C1 segment of cervical spinal cord (tissue), 14 donors: ENCODE results near the gene CDK5RAP1.

Experiments
- DNase-seq, 14 donors: peaks; one replicate each; lab custom pipeline; 2025; lab: John Stamatoyannopoulos, UW

Gene CDK5RAP1

DNA sequence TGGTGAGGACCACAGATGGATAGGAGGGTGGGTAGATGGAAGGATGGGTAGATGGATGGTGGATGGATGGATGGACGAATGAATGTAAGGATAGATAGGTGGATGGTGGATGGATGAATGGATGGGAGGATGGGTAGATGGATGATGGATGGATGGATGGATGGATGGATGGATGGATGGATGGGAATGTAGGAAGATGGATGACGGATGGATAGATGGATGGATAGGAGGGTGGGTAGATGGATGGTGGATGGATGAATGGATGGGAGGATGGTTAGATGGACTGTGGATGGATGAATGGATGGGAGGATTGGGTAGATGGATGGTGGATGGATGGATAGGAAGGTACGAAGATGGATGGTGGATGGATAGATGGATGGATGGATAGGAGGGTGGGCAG lies 67.2 kb downstream of the CDK5RAP1 start:
- DNase-seq = no peak

DNA sequence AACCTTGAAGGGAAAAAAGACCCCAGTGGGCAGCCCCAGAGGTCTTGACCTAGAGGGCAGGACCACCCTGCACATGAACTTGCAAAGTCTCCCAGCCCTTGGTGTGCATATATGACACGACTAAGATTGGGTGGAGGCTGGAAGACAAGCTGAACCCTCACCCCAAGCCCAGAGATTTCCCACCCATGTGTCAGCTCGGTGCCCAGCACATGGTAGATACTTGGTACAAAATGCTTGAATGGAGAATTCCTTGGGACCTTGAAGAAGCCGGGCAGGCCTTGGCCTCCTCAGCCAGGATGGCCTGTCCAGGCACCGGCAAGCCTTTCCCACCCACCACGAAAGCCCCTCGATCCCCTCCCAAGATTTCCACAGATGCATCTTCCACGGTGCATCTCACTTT lies 67.7 kb downstream of the CDK5RAP1 start:
- DNase-seq = no peak

DNA sequence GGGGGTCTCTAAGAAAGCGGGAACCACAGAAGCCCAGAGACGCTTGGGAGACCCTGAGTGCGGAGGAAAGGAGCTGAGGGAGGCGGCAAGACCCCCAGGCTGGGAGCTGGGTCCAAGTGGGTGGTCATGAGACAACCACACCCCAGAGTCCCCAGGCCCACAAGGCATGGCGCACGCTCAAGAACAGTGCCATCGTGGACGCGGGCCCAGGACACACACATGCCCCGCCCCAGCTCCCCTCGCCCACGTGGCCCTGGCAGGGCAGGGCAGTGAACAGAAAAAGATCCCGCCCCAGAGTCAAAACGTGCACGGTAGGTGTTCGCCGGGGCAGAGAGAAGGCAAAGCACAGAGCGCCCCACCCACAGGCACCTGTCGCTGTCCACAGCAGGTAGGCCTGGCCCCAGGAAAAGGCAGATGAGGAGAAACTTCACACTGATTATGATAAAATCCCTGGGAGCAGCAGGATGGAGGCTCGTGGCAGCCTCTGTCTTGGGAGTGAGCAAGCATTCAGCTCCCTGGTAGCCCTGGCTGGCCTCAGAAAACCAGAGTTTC lies 68.3 kb downstream of the CDK5RAP1 start:
- DNase-seq = no peak

DNA sequence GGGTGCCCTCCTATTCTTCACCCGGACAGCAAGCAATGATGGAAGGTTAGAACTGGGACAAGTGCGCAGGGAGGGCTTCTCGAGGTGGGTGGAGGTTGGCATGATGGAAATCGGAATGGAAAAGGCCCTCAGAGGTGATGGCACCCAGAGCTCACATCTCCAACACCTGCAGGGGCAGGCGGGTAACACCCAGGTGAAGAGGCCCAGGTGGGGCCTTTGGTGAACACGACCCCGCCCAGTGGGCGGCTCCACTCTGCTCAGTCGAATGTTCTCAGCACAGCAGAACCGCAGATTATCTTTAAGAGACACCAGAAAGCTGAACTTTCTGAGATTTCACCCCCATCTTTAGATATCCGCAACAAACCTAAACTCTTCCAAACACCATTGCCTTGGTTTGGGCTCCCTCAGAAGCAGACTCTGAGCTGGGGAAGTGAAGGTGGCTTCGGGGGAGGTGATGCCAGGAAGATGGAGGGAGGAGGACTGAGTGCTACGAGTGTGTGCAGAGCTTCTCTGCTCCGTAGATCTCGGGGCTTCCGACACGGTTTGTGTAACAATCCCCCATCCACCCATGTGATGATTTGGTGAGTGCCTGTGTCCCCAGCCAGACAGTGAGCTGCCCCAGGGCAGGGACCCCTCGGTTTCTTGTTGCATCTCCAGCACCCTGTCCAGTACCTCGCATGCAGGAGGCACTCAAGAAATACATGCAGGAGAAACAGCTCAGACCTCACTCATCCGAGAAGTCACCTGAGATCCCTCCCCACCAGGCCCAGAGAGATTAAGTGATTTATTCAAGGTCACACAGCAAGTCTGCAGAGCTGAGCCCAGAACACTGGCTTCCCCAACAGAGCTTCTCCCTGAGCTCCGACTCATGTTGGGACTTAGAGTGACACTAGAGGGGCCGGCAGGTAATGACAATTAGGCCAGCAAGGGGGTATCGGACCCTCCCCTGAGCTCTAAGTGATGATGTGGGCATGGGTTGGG lies 72.9 kb downstream of the CDK5RAP1 start:
- no peak for DNase-seq

DNA sequence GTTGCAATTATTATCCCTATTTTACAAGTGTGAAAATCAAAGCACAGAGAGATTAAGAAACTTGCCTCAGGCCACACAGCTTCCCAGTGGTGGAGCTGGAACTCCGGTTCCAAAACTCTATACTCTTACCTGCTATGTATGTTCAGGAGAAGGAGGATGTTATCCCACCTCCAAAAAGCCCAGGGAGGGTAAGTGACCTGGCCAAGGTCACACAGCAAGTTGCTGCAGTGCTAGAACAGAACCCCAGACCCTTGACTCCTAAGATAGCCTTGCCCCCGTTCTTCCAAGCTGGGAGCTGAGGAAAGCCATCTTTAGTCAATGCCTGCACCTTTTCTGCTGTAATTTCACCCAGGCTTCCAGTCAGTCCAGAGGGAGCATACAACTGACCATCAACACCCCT lies 76.0 kb downstream of the CDK5RAP1 start:
- DNase-seq = no peak

DNA sequence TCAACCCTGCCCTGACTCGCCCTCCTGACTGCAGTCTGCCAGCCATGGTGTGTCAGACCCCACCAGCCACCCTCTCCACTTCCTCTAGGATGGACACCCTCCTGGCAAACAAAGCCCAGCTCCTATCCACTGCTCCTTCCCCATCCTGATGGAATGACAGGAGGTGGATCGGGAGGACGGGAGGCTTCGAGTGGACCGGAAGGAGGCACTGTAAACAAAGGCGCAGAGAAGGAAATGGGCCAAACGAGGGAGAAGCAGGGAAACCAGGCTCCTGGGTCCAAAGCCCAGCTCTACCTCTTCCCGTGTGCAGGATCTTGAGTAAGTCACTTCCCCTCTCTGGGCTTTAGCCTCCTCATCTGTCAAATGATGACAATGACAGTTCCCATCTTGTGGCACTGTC lies 78.1 kb downstream of the CDK5RAP1 start:
- DNase-seq = no peak

DNA sequence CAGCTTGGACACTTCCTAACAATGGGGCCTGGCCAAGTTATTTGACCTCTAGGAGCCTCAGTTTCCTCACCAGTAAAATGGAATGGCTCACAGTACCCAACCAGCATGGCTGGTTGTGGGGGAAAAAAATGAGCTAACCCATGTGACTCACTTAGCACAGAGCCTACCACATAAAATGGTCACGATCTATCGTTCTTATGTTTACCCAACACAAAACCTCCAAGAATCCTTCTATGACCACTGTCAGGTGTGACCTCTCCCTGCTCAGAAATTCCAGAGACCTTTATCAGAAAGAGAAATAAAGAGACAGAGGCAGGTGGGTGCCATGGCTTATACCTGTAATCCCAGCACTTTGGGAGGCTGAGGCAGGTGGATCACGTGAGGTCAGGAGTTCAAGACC lies 78.9 kb downstream of the CDK5RAP1 start:
- DNase-seq = no peak

DNA sequence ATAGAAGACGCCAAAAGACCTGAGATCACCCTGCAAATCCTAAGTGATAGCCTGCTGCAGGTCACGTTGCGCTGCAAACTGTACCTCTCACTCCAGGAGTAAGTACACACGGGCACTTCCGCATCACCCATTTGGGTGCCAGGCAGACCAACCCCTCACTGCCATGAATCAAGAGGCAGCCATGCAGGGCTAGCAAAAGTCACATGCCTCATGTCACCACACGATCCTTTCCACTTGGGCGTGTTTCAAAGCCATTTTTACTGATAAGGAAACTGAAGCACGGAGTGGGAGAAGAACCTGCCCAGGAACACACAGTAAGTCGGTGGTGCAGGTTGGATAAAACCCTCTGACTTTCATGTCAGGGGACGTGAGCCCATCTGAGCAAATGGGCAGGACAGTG lies 81.3 kb downstream of the CDK5RAP1 start:
- no peak for DNase-seq

DNA sequence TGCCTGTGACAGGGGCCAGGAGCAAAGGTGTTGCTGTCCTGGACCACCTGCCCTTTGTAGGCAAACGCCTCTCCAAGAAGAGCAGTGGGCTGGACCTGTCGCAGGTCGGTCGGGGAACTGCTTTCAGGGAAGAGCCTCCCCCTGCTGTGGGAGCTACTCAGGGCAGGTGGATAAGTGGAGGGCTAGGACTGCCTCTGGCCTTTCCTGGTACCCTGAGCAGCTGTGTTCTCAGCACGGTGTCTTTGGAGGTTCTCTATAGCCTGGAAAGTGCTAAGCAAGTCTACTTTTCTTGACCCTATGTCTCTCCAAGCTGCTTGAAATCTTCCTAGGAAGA lies 83.3 kb downstream of the CDK5RAP1 start:
- no peak for DNase-seq

DNA sequence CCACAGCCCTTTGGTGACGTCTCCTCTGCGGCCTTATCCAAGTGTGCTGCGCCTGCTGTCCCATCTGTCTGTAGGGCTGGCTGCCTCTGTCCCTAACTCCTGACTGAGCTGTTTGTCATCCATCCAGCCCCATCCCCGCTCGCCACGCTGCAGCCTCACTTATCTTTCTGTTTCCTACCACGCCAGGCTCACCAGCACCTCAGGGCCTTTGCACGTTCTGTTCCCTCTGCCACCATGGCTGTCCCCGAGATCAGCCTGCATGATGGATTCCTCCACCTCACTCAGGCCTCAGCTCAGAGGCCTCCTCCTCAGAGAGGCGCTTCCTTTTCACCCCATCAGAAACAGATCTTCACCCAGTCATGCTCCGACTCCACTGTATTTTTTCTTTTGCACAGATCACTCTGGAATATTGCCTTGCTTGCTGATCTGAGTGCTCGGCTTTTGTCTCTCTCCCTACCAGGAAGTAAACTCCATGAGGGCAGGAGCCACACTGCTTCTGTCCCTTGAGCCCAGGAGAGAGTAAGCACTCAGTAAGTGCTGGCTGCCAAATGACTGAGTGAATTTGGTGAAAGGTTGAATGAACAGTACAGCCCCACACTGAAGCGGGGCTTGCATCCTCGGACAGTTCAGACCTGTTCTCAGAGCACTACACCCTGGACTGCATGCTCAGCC lies 83.8 kb downstream of the CDK5RAP1 start:
- no peak for DNase-seq

DNA sequence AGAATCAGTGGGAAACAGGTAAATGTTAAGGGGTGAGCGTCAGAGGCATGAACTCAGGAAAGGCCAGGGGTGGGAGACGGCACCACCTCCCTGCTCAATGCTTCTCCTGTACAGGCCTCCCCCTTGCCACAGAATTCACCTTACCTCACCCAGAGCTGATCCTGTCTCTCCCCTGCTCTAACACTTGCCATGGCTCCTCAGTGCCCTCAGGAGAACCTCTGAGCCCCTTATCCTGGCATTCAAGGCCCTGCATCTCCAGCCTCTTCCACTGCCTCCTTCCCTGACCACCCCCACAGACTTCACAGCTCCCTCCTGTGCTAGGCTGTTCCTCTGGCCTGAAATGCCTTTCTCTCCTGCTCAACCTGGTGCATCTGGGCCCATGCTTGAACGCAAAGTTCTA lies 84.4 kb downstream of the CDK5RAP1 start:
- no peak for DNase-seq

DNA sequence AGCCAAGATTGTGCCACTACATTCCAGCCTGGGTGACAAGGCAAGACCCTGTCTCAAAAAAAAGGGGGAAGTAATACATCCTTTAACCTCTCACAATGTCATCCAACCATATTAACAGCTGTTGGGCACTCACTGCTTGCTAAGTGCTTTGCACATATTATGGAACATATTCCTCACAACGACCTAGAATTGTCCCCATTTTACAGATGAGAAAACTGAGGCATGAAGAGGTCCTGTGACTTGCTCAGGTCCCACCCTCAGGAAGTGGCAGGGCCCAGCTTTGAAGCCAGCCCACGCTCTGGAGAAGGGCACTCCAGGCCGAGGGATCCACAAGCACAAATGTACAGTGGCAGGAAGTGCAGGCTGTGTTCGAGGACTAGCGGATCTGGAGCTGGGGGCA lies 85.0 kb downstream of the CDK5RAP1 start:
- DNase-seq = no peak

DNA sequence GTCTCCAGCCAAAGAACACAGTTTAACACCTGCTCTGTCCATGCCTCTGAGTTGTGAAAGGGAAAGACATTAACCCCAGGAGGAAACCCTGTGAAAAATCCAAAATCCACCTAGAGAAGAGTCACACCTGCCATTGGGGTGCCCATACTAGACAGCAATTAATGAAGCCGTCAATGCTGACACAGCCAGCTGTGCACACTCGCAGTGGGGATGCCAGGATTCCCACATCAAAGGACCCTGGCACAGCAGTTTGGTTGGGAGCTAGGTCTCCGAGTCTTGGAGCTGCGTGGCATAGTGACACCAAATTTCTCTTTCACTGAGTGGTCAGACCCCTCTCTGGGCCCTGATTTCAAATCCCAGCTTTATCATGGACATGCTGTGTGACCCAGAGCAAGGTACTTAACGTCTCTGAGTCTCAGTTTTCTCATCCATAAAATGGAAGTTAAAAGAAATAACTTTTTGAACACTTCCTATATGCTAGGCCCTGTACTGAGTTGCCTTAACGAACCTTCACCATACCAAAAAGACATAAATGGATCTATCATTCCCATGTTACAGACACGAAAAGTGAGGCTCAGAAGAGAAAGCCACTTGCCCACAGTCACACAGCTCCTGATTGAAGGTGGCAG lies 87.5 kb downstream of the CDK5RAP1 start:
- no peak for DNase-seq

DNA sequence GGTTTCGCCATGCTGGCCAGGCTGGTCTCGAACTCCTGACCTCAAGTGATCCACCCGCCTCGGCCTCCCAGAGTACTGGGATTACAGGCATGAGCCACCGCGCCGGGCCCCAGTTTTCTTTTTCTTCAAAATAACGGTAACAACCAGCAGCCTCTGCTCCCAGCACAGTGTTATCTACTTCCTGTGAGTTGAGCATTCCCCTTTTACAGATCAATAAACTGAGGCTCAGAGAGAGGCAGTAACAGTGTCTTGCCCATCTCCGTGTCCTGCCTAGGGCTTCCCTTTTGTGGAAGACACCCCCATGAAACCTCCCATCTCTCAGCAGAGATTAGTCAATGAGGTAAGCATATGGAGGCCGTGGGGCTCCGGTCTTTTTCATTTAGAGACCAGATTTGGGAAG lies 88.7 kb downstream of the CDK5RAP1 start:
- DNase-seq = no peak

DNA sequence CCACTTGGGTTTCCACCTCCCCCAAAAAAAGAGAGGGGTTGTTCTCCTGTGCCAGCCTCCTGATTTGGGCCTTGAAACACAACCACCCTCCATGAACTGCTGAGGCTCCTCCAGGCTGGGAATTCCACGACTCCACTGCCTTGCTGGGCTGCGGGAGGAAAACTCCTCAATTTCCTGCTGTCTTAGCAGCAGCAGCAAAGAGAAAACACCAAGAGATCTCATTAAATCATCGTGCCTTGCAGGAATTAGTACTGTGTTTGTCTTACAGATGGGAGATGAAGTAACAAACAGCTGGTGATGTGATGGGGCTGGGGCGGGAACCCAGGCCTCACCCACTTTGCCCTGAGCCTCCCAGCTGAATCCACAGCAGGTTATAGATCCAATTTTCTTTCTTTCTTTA lies 89.3 kb downstream of the CDK5RAP1 start:
- DNase-seq = no peak

DNA sequence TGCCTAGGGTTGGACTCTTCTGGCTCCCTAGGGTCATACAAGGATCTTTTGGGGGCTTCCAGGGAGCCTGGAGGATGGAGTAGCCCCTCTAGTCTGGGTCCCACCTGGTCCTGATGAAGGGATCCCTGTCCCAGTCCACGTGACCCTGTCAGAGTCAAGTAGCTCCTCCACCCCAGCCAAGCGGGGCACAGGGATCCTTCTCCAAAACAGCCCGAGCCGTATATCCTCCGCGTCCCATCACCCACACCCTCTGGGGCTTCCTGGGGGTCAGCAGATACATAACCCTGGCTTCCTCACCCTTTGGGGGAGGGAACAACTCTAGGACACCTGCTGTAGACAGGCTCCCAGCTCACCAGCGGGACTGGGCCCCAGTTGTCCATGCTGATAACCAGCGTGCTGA lies 90.3 kb downstream of the CDK5RAP1 start:
- DNase-seq = no peak

DNA sequence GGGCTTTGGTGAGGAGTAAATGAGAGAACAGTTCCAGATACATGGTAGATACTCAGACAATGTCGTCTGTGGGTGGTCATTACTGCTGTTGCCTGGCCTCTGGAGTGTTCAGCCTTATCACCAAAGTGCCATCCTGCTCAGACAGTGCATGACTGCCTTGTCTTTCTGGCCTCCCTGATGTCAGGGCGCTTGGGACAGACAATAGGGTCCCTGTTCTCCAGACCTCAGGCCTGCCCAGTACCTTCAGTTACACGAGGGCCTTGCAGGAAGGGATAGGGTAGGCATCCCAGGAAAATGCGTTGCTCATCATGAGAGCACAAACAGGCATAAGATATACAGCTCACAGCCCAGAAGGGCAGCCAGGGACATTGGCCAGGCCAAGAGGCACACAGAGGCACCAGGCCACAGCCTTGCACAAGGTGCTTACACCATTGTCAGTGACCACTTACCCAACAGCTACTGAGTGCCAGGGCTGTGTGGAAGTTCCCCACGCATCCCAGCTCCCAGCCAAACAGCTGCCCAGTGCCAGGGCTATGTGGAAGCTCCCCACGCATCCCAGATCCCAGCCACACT lies 90.9 kb downstream of the CDK5RAP1 start:
- no peak for DNase-seq

DNA sequence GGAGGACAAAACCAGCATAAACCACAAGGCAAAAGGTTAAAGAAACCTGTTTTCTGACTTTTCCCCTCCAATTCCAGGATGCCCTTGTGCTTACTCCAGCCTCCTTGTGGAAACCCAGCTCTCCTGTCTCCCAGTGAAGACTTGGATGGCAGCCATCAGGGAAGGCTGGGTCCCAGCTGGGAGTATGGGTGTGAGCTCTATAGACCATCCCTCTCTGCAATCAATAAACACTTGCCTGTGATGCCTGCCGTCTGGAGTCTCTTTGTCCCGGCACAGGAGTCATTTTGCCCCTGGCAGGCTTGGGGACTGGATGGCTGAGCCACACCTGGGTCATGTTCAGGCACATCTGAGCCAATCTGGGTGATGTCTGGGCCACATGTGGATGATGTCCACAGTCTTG lies 91.7 kb downstream of the CDK5RAP1 start:
- no peak for DNase-seq
